HEK293 (cell line): ENCODE data around the gene AVEN.
"Not testable (repeated sequence)": the region's sequence is repeated elsewhere in the genome, so short reads cannot be mapped to it uniquely, and the experiment has no call there.

Experiments used
- CTCF ChIA-PET: fragments of 350-600 bp; formaldehyde crosslinking; extraction: SDS; loops from one replicate; lab custom pipeline; 2021; ENCODE audit warnings: antibody characterized with exemption; lab: Yijun Ruan, JAX
- POLR2A ChIA-PET: fragments of 300-600 bp; formaldehyde crosslinking; extraction: SDS; loops from one replicate; lab custom pipeline; 2020; ENCODE audit warnings: antibody characterized with exemption, inconsistent platforms; lab: Yijun Ruan, JAX
- H3K27ac ChIP-seq: fragments of 200-500 bp; sonication (Bioruptor generic); 2 replicates; pipeline ENCODE4 v1.5.1; 2014; ENCODE audit warnings: low read depth, low read length, control low read depth, inconsistent platforms; ENCODE audit errors: extremely low read depth
- H3K36me3 ChIP-seq, 2 experiments: fragments of 200-500 bp in 1 of 2; sonication (Bioruptor generic) in 1 of 2; 1 replicate in 1 of 2; 2 replicates in 1 of 2; pipeline ENCODE4 v1.5.1; 2014 to 2017; ENCODE audit warnings: inconsistent platforms in 2 of 2, low read length in 2 of 2; ENCODE audit not compliant: control insufficient read depth in 2 of 2, insufficient read depth in 1 of 2
- H3K4me1 ChIP-seq: fragments of 200-500 bp; sonication (Bioruptor generic); 2 replicates; pipeline ENCODE4 v1.5.1; 2014; ENCODE audit warnings: mild to moderate bottlenecking, low read length, inconsistent platforms; ENCODE audit not compliant: control insufficient read depth, insufficient read depth
- H3K4me3 ChIP-seq: 2 replicates; pipeline ENCODE4 v1.5.1; 2011; ENCODE audit warnings: low read depth, mild to moderate bottlenecking, control low read depth, low read length, moderate library complexity
- H3K9me3 ChIP-seq: fragments of 200-500 bp; sonication (Bioruptor generic); 2 replicates; pipeline ENCODE4 v1.5.1; 2014; ENCODE audit warnings: low read depth, low read length, inconsistent platforms; ENCODE audit not compliant: control insufficient read depth, insufficient read depth
- GLIS1 ChIP-seq: fragments of 450-650 bp; formaldehyde crosslinking; IDR thresholded peaks from 2 replicates; pipeline ENCODE4 v1.5.1; 2016; ENCODE audit warnings: missing biosample characterization, missing genetic modification characterization
- MEIS1 ChIP-seq: sonication (generic); formaldehyde crosslinking; IDR thresholded peaks from 2 replicates; pipeline ENCODE4 v1.8.1; 2022; ENCODE audit warnings: missing genetic modification reagents, mild to moderate bottlenecking, borderline replicate concordance
- SETDB1 ChIP-seq: IDR thresholded peaks from one replicate; pipeline ENCODE4 v1.6.1; 2017; ENCODE audit warnings: mild to moderate bottlenecking, low read length, moderate library complexity, mixed read lengths; ENCODE audit not compliant: insufficient read length
- SP3 ChIP-seq: fragments of 450-650 bp; formaldehyde crosslinking; IDR thresholded peaks from 2 replicates; pipeline ENCODE4 v1.5.1; 2016; ENCODE audit warnings: missing biosample characterization, missing genetic modification characterization
- ZNF146 ChIP-seq: fragments of 450-650 bp; formaldehyde crosslinking; IDR thresholded peaks from 2 replicates; pipeline ENCODE4 v1.5.1; 2016; ENCODE audit warnings: missing biosample characterization, missing genetic modification characterization
- ZNF221 ChIP-seq: fragments of 450-650 bp; formaldehyde crosslinking; IDR thresholded peaks from 2 replicates; pipeline ENCODE4 v1.5.1; 2017; ENCODE audit warnings: missing biosample characterization, missing genetic modification characterization, borderline replicate concordance
- ZNF23 ChIP-seq: fragments of 450-650 bp; formaldehyde crosslinking; IDR thresholded peaks from 2 replicates; pipeline ENCODE4 v1.5.1; 2016; ENCODE audit warnings: missing biosample characterization, missing genetic modification characterization, borderline replicate concordance
- ZNF24 ChIP-seq: fragments of 450-650 bp; formaldehyde crosslinking; IDR thresholded peaks from 2 replicates; pipeline ENCODE4 v1.5.1; 2016; ENCODE audit warnings: missing biosample characterization, missing genetic modification characterization
- ZNF311 ChIP-seq: fragments of 450-650 bp; formaldehyde crosslinking; IDR thresholded peaks from 2 replicates; pipeline ENCODE4 v1.5.1; 2017; ENCODE audit warnings: missing biosample characterization, missing genetic modification characterization, borderline replicate concordance
- ZNF341 ChIP-seq: fragments of 450-650 bp; formaldehyde crosslinking; IDR thresholded peaks from 2 replicates; pipeline ENCODE4; 2016; ENCODE audit warnings: low read depth, missing biosample characterization, missing genetic modification characterization
- ZNF391 ChIP-seq: fragments of 450-650 bp; formaldehyde crosslinking; IDR thresholded peaks from 2 replicates; pipeline ENCODE4 v1.5.1; 2016; ENCODE audit warnings: low read depth, missing biosample characterization, missing genetic modification characterization, borderline replicate concordance
- ZNF394 ChIP-seq: fragments of 450-650 bp; formaldehyde crosslinking; IDR thresholded peaks from 2 replicates; pipeline ENCODE4 v1.5.1; 2016; ENCODE audit warnings: missing biosample characterization, missing genetic modification characterization, mild to moderate bottlenecking, moderate library complexity, borderline replicate concordance
- ZNF48 ChIP-seq: fragments of 450-650 bp; formaldehyde crosslinking; IDR thresholded peaks from 2 replicates; pipeline ENCODE4 v1.5.1; 2016; ENCODE audit warnings: missing biosample characterization, missing genetic modification characterization
- ZNF529 ChIP-seq: fragments of 450-650 bp; formaldehyde crosslinking; IDR thresholded peaks from 2 replicates; pipeline ENCODE4 v1.5.1; 2017; ENCODE audit warnings: missing genetic modification characterization, missing biosample characterization; ENCODE audit not compliant: insufficient replicate concordance
- ZNF555 ChIP-seq: fragments of 450-650 bp; formaldehyde crosslinking; conservative IDR thresholded peaks from 2 replicates; pipeline ENCODE4 v1.5.1; 2017; ENCODE audit warnings: missing biosample characterization, mild to moderate bottlenecking, missing genetic modification characterization, inconsistent platforms
- ZNF626 ChIP-seq: fragments of 450-650 bp; sonication (Bioruptor Pico); formaldehyde crosslinking; IDR thresholded peaks from 2 replicates; pipeline ENCODE4 v1.5.1; 2018; ENCODE audit warnings: missing biosample characterization, missing genetic modification characterization, inconsistent platforms
- ZNF701 ChIP-seq: fragments of 450-650 bp; formaldehyde crosslinking; IDR thresholded peaks from 2 replicates; pipeline ENCODE4 v1.5.1; 2016; ENCODE audit warnings: missing biosample characterization, missing genetic modification characterization
- TF ChIP-seq, protein P1 (sequence below): fragments of 450-650 bp; formaldehyde crosslinking; IDR thresholded peaks from 2 replicates; pipeline ENCODE4; 2016; ENCODE audit warnings: missing biosample characterization, missing genetic modification characterization
- TF ChIP-seq, protein P2 (sequence below): fragments of 450-650 bp; formaldehyde crosslinking; IDR thresholded peaks from 2 replicates; pipeline ENCODE4 v1.5.1; 2016; ENCODE audit warnings: missing biosample characterization, missing genetic modification characterization

AVEN gene

DNA sequence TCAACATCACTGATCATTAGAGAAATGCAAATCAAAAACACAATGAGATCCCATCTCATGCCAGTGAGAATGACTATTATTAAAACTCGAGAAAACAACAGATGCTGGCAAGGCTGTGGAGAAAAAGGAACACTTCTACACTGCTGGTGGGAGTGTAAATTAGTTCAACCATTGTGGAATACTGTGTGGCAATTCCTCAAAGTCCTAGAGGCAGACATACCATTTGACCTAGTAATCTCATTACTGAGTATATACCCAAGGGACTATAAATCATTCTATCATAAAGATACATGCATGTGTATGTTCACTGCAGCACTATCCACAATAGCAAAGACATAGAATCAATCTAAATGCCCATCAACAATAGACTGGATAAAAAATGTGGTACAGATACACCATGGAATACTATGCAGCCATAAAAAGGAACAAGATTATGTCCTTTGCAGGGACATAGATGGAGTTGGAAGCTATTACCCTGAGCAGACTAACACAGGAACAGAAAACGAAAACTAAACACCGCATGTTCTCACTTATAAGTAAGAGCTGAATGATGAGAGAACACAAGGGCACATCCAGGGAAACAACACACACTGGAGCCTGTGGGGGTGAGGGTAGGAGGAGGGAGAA, 15.2 kb upstream of the AVEN start:
- CTCF ChIA-PET = no interaction called here
- TF ChIP-seq ZNF146 (peak; percentile 65), ZNF24 (tag by site-specific recombination) (no peak)
- Histone ChIP-seq H3K36me3 (no peaks in the 10 kb centered on the region), H3K27ac (no peak overlapping the region), H3K4me1 (no peaks in the 10 kb centered on the region), H3K4me3 (no peak overlapping the region), H3K9me3 (no peaks in the 10 kb centered on the region)
- POLR2A ChIA-PET = no interaction called here

DNA sequence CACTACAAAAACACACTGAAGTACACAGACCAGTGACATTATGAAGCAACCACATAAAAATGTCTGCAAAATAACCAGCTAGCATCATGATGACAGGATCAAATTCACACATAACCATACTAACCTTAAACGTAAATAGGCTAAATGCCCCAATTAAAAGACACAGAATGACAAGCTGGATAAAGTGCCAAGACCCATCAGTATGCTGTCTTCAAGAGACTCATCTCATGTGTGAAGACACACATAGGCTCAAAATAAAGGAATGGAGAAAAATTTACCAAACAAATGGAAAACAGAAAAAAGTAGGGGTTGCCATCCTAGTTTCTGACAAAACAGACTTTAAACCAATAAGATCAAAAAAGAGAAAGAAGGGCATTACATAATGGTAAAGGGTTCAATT, 11.4 kb upstream of the AVEN start:
- H3K36me3 ChIP-seq, CTCF ChIA-PET, H3K9me3 ChIP-seq, H3K27ac ChIP-seq, H3K4me3 ChIP-seq, H3K4me1 ChIP-seq: not testable (repeated sequence)
- TF ChIP-seq ZNF529 (peak; percentile 89), SETDB1 (peak; percentile 67)
- TF ChIP-seq, all 188 proteins: peak for 2; not testable (repeated sequence) for 186
- POLR2A ChIA-PET = not testable (repeated sequence)

DNA sequence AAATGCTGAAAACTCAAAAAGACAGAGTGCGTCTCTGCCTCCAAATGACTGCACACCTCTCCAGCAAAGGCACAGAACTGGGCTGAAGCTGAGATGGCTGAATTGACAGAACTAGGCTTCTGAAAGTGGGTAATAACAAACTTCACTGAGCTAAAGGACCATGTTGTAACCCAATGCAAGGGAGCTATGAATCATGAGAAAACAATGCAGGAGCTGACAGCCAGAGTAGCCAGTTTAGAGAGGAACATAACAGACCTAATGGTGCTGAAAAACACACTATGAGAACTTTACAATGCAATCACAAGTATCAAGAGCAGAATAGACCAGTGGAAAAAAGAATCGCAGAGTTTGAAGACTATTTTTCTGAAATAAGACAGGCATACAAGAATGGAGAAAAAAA, 10.1 kb upstream of the AVEN start:
- POLR2A ChIA-PET = no interaction called here
- Histone ChIP-seq H3K36me3 (no peaks in the 10 kb centered on the region), H3K4me3 (no peak overlapping the region), H3K4me1 (no peaks in the 10 kb centered on the region), H3K27ac (no peak overlapping the region), H3K9me3 (no peaks in the 10 kb centered on the region)
- TF ChIP-seq ZNF555 (no peak), MEIS1 (no peak), GLIS1 (tag by site-specific recombination) (no peak), ZNF48 (tag by site-specific recombination) (no peak)
- TF ChIP-seq, all 188 proteins: peak for 0
- CTCF ChIA-PET = no interaction called here

DNA sequence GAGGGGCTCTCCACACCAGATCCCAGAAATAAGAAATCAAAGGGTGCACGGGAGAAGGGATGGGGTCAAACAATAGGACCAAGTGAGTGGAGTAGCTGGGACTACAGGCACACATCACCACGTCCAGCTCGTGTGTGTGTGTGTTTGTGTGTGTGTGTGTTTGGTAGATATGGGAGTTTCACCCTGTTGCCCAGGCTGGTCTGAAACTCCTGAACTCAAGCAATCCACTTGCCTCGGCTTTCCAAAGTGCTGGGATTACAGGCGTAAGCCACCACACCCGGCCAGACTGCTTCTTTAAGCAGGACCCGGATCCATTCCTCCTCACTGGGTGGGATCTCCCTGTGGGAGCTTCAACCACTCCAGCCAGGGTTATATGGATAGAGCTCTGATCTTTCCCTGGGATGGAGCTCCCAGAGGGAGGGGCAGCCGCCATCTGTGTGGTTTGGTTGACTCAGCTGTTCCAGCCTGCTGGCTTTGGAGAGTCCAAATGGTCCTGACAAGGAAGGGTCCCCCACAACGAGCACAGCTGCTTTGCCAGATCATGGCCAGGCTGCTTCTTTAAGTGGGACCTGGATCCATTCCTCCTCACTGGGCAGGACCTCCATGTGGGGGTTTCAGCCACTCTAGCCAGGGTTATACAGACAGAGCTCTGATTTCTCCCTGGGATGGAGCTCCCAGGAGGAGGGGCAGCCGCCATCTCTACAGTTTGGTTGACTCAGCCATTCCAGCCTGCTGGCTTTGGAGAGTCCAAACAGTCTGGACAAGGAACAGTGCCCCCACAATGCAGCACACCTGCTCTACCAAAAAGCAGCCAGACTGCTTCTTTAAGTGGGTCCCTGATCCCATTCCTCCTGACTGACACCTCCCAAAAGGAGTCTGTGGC, 9.1 kb upstream of the AVEN start:
- ChIA-PET POLR2A (no interaction called here), CTCF (interaction anchor here (1.0 kb wide), 1 partner anchor 14 kb away, joined by 4 read pairs; no protein-coding TSS in a partner anchor)
- Histone ChIP-seq H3K36me3 (no peaks in the 10 kb centered on the region), H3K4me3 (no peak overlapping the region), H3K27ac (no peak overlapping the region), H3K4me1 (no peaks in the 10 kb centered on the region), H3K9me3 (no peaks in the 10 kb centered on the region)
- TF ChIP-seq, protein P1, sequence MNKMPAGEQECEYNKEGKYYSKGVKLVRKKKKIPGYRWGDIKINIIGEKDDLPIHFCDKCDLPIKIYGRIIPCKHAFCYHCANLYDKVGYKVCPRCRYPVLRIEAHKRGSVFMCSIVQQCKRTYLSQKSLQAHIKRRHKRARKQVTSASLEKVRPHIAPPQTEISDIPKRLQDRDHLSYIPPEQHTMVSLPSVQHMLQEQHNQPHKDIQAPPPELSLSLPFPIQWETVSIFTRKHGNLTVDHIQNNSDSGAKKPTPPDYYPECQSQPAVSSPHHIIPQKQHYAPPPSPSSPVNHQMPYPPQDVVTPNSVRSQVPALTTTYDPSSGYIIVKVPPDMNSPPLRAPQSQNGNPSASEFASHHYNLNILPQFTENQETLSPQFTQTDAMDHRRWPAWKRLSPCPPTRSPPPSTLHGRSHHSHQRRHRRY (tag by site-specific recombination) = no peak
- TF ChIP-seq ZNF394 = peak; percentile 28; the same call in 1 of the 2 replicates

DNA sequence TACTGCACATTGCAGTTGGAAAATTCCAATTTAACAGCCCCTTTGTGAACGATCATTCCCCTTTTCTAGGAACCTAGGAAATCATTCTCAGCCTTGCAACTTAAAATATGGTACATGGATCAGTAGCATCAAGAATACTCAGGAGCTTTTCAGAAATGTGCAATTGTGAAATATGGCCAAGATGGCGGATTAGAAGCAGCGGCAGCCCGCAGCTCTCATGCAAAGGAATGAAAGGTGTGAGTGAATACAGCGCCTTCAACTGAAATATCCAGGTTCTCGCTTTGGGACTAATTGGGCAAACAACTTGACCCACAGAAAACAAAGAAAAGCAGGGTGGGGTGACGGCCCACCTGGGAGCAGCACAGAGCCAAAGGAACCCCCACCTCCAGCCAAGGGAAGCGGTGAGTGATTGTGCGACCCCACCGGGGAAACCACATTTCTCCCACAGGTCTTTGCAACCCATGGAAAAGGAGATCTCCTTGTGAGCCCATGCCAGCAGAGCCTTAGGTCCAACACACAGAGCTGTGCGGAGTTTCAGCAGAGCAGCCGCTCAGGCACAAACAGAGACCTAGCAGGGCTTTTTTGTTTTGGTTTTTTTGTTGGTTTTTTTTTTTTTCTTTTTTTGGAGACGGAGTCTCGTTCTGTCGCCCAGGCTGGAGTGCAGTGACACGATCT, 7.6 kb upstream of the AVEN start:
- POLR2A ChIA-PET = no interaction called here
- no peak for TF ChIP-seq ZNF23 (tag by site-specific recombination)
- TF ChIP-seq, protein P2, sequence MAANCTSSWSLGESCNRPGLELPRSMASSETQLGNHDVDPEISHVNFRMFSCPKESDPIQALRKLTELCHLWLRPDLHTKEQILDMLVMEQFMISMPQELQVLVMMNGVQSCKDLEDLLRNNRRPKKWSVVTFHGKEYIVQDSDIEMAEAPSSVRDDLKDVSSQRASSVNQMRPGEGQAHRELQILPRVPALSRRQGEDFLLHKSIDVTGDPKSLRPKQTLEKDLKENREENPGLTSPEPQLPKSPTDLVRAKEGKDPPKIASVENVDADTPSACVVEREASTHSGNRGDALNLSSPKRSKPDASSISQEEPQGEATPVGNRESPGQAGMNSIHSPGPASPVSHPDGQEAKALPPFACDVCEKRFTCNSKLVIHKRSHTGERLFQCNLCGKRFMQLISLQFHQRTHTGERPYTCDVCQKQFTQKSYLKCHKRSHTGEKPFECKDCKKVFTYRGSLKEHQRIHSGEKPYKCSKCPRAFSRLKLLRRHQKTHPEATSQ (tag by site-specific recombination) = no peak
- no peak for TF ChIP-seq ZNF311
- no peak for TF ChIP-seq ZNF391 (tag by site-specific recombination)
- no peak for TF ChIP-seq ZNF221
- no peak for TF ChIP-seq ZNF341 (tag by site-specific recombination)
- TF ChIP-seq ZNF701 (tag by site-specific recombination) = no peak
- no peak for TF ChIP-seq SP3 (tag by site-specific recombination)
- TF ChIP-seq ZNF626 (tag by site-specific recombination) = no peak
- TF ChIP-seq, all 188 proteins: peak for 0
- H3K27ac ChIP-seq = no peak overlapping the region
- CTCF ChIA-PET = interaction anchor here (0.6 kb wide), 2 partner anchors 55 to 309 kb away, joined by 3 to 6 read pairs; no protein-coding TSS in a partner anchor
- H3K9me3 ChIP-seq = no peaks in the 10 kb centered on the region
- no peak overlapping the region for H3K4me3 ChIP-seq
- no peaks in the 10 kb centered on the region for H3K4me1 ChIP-seq
- no peaks in the 10 kb centered on the region for H3K36me3 ChIP-seq
